Astrocyte (in vitro differentiated cells and primary cell): ENCODE data around the gene SLCO4A1. TPM values are rescaled to one million over a fixed set of nuclear protein-coding genes. Genes with fewer than 3 reads are reported as not detected.

Experiments used
- DNase-seq: peaks from one replicate; pipeline ENCODE4 v3.0.0-alpha.2; 2010; ENCODE audit warnings: low read depth
- FAIRE-seq: peaks from 2 replicates; lab custom pipeline; 2011; peaks lifted over from hg19 to GRCh38; lab: Jason Lieb, UNC
- H2AFZ ChIP-seq: 2 replicates; pipeline ENCODE4 v1.6.0; 2012; ENCODE audit warnings: low read depth, low read length, inconsistent platforms
- H3K27ac ChIP-seq: 2 replicates; pipeline ENCODE4 v1.5.1; 2011; ENCODE audit warnings: low read depth, low read length, inconsistent platforms
- H3K27me3 ChIP-seq: 2 replicates; pipeline ENCODE4 v1.6.0; 2011; ENCODE audit warnings: low read length, inconsistent platforms; ENCODE audit not compliant: insufficient read depth
- H3K36me3 ChIP-seq: 2 replicates; pipeline ENCODE4 v1.5.1; 2011; ENCODE audit warnings: low read length, inconsistent platforms; ENCODE audit not compliant: insufficient read depth
- H3K4me1 ChIP-seq: 2 replicates; pipeline ENCODE4 v1.5.1; 2011; ENCODE audit warnings: low read length, inconsistent platforms; ENCODE audit not compliant: insufficient read depth
- H3K4me2 ChIP-seq: 2 replicates; pipeline ENCODE4 v1.6.0; 2012; ENCODE audit warnings: low read length, inconsistent platforms
- H3K4me3 ChIP-seq: 2 replicates; pipeline ENCODE4 v1.5.1; 2011; ENCODE audit warnings: low read depth, mild to moderate bottlenecking, low read length, inconsistent platforms; ENCODE audit not compliant: insufficient read depth
- H3K79me2 ChIP-seq: 2 replicates; pipeline ENCODE4 v1.6.0; 2012; ENCODE audit warnings: mild to moderate bottlenecking, low read length, inconsistent platforms; ENCODE audit not compliant: insufficient read depth
- H3K9ac ChIP-seq: 2 replicates; pipeline ENCODE4 v1.6.0; 2012; ENCODE audit warnings: mild to moderate bottlenecking, low read length, inconsistent platforms
- H3K9me3 ChIP-seq: 2 replicates; pipeline ENCODE4 v1.5.1; 2012; ENCODE audit warnings: low read depth, mild to moderate bottlenecking, low read length, inconsistent platforms; ENCODE audit not compliant: insufficient read depth
- H4K20me1 ChIP-seq: 2 replicates; pipeline ENCODE4 v1.6.0; 2012; ENCODE audit warnings: low read length, inconsistent platforms; ENCODE audit not compliant: insufficient read depth
- H3K27ac Mint-ChIP-seq: one replicate; pipeline ENCODE4 v1.8.0; 2021; ENCODE audit warnings: mild to moderate bottlenecking, mixed read lengths; ENCODE audit not compliant: unreplicated experiment
- H3K27me3 Mint-ChIP-seq: one replicate; pipeline ENCODE4 v1.8.0; 2021; ENCODE audit warnings: low read depth, mixed read lengths; ENCODE audit not compliant: unreplicated experiment
- H3K36me3 Mint-ChIP-seq: one replicate; pipeline ENCODE4 v1.8.0; 2021; ENCODE audit warnings: low read depth, mixed read lengths; ENCODE audit not compliant: unreplicated experiment
- H3K4me1 Mint-ChIP-seq: one replicate; pipeline ENCODE4 v1.8.0; 2021; ENCODE audit warnings: low read depth, mixed read lengths; ENCODE audit not compliant: unreplicated experiment
- H3K4me3 Mint-ChIP-seq: one replicate; pipeline ENCODE4 v1.8.0; 2021; ENCODE audit warnings: mild to moderate bottlenecking, moderate library complexity, mixed read lengths; ENCODE audit not compliant: unreplicated experiment
- H3K9me3 Mint-ChIP-seq: one replicate; pipeline ENCODE4 v1.8.0; 2021; ENCODE audit warnings: mild to moderate bottlenecking, mixed read lengths; ENCODE audit not compliant: unreplicated experiment
- EZH2 ChIP-seq: IDR thresholded peaks from 2 replicates; pipeline ENCODE4 v1.6.1; 2012; ENCODE audit warnings: mild to moderate bottlenecking, low read length, inconsistent platforms; ENCODE audit not compliant: insufficient read depth
- total RNA-seq: library from RNA; stranded (reverse); gene quantifications from 2 replicates; pipeline ENCODE4 v1.2.1, GENCODE V29; 2021
- TF ChIP-seq, protein P1 (sequence below): IDR thresholded peaks from 2 replicates; pipeline ENCODE4 v1.5.1; 2011; ENCODE audit warnings: low read depth, mild to moderate bottlenecking, inconsistent platforms, low read length, moderate library complexity; ENCODE audit not compliant: insufficient read depth

Gene SLCO4A1
- total RNA-seq, 1 donor from 2014 or later, result 0.43 TPM

DNA sequence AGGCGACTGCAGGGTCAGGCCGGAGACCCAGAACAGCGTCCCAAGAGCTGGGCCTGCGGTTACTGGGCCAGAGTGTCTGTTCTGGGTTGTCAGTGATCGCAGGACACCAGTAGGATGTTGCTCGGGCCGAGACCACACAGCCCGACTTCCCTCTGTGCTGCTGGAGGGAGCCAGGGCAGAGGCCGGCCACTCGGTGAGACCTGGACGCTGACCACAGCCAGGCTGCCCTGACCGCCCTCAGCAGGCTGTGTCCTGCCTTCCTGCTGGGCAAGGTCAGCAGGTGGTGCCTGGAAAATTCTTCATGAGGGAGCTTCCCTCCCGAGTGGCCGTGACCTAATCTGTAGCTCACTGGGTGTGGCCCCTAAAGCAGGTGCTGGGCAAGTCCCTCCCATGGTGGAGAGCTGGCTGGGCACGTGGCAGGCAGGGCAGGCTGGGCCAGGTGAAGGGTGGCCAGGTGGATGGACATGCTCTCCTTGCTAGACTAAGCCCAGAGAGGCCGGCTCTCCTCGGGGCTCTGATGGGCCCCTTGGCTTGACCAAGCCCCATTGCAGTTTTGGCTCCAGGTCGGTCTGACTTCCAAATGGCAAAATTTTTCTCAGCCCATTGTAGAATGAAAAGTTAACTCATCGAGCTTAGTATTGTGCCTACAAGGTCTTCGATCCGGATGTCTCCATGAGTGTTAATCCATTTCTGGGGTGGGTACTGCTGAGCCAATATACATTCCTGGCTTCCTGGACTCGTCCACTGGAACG, 1.9 kb downstream of the SLCO4A1 start:
- H3K36me3 ChIP-seq, result no peaks in the 10 kb centered on the region
- FAIRE-seq, result no peak
- H3K27ac ChIP-seq, result no peak overlapping the region
- H3K36me3 Mint-ChIP-seq, result no peaks in the 10 kb centered on the region
- no peak overlapping the region for H3K27ac Mint-ChIP-seq
- H3K4me1 Mint-ChIP-seq, result no peaks in the 10 kb centered on the region
- H3K9me3 ChIP-seq, result no peaks in the 10 kb centered on the region
- peak overlapping the region; percentile 60 for H3K4me3 Mint-ChIP-seq
- no peak overlapping the region for H2AFZ ChIP-seq
- H3K4me1 ChIP-seq, result peaks cover 5% of the 10 kb centered on the region
- no peak overlapping the region for H3K4me2 ChIP-seq
- peaks cover 9% of the 10 kb centered on the region for H4K20me1 ChIP-seq
- no peak for DNase-seq
- no peaks in the 10 kb centered on the region for H3K79me2 ChIP-seq
- H3K4me3 ChIP-seq, result no peak overlapping the region
- no peak overlapping the region for H3K9ac ChIP-seq
- no peak for TF ChIP-seq EZH2
- TF ChIP-seq, protein P1, sequence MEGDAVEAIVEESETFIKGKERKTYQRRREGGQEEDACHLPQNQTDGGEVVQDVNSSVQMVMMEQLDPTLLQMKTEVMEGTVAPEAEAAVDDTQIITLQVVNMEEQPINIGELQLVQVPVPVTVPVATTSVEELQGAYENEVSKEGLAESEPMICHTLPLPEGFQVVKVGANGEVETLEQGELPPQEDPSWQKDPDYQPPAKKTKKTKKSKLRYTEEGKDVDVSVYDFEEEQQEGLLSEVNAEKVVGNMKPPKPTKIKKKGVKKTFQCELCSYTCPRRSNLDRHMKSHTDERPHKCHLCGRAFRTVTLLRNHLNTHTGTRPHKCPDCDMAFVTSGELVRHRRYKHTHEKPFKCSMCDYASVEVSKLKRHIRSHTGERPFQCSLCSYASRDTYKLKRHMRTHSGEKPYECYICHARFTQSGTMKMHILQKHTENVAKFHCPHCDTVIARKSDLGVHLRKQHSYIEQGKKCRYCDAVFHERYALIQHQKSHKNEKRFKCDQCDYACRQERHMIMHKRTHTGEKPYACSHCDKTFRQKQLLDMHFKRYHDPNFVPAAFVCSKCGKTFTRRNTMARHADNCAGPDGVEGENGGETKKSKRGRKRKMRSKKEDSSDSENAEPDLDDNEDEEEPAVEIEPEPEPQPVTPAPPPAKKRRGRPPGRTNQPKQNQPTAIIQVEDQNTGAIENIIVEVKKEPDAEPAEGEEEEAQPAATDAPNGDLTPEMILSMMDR, result no peak
- H3K27me3 ChIP-seq, result peaks cover 33% of the 10 kb centered on the region
- H3K27me3 Mint-ChIP-seq, result peaks cover 46% of the 10 kb centered on the region
- H3K9me3 Mint-ChIP-seq, result no peaks in the 10 kb centered on the region

DNA sequence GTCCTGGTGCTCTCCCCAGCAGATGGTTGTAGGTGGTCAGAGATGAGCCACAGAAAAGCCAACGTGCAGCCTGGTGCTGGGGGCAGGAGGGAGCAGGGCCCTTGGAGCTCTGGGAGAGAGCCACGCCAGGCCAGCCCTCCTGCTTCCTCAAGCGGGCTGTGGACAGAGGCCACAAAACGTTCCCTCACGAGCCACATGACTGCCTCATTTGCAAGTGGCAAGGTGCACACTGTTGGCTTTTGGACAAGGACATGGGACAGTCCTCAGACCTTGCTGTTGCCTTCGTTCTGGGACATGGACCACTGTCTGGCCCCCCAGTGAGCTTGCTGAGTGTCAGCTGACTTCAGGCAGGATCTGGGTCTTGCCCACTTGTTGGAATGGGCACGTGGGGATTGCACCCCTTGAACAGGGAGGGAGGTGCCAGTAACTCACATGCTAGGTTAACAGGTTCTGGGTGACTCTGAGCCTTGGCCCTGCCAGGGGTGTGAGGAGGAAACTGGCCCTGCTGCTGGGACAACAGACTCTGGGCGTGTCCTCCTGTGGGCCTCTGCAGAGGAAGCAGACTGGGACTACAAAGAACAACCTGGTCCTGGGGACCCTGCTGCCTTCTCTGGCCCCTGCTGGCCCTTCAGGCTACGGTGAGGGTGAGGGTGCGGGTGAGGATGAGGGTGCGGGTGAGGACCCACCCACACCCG, 2.6 kb downstream of the SLCO4A1 start:
- no peak for FAIRE-seq
- no peaks in the 10 kb centered on the region for H3K36me3 Mint-ChIP-seq
- DNase-seq, result no peak

More for the DNA sequence above, 2.6 kb downstream of the SLCO4A1 start:
- no peaks in the 10 kb centered on the region for H3K36me3 ChIP-seq
- TF ChIP-seq, protein P1, result no peak
- TF ChIP-seq EZH2, result no peak
- no peak overlapping the region for H3K9ac ChIP-seq
- H4K20me1 ChIP-seq, result peaks cover 9% of the 10 kb centered on the region
- H3K27me3 ChIP-seq, result peaks cover 28% of the 10 kb centered on the region
- H2AFZ ChIP-seq, result no peak overlapping the region
- H3K4me1 Mint-ChIP-seq, result no peaks in the 10 kb centered on the region
- H3K27ac Mint-ChIP-seq, result no peak overlapping the region
- no peak overlapping the region for H3K27ac ChIP-seq
- H3K4me3 Mint-ChIP-seq, result peak overlapping the region; percentile 60
- H3K9me3 Mint-ChIP-seq, result no peaks in the 10 kb centered on the region
- no peaks in the 10 kb centered on the region for H3K79me2 ChIP-seq
- H3K4me2 ChIP-seq, result no peak overlapping the region
- peaks cover 5% of the 10 kb centered on the region for H3K4me1 ChIP-seq
- no peaks in the 10 kb centered on the region for H3K9me3 ChIP-seq
- no peak overlapping the region for H3K4me3 ChIP-seq
- peaks cover 45% of the 10 kb centered on the region for H3K27me3 Mint-ChIP-seq
